ENCODE data around the gene DTYMK.

DNA sequence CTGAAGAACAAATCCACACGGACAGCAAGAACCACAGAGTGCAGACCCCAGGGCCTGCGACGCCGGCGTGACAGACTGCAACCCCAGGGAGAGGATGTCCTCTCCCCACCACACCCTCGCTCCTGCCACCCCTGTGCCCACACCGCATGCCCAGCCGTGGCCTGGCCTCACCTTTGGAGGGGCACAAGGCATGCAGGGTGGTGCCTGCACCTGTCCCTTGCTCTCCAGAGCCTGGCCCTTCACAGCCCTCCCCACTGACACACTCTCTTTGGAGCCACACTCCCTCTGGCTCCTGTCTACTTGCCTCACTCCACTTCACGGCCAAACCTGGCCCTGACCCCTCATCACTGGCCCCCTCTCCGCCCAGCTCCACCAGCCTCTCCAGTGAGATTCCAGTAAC is 58.9 kb downstream of the DTYMK start:
- TF ChIP-seq ZFP30 (CRISPR knock-in tag; IDR thresholded peaks at IDR 0.05), result no peak
- TF ChIP-seq ZNF565 (CRISPR knock-in tag; conservative IDR thresholded peaks at IDR 0.05; ENCODE audit: low read depth), result no peak
- TF ChIP-seq PPARA (CRISPR knock-in tag; IDR thresholded peaks at IDR 0.05; ENCODE audit: borderline replicate concordance), result no peak
- TF ChIP-seq ZC3H10 (CRISPR knock-in tag; IDR thresholded peaks at IDR 0.05), result no peak
- TF ChIP-seq, protein P1, sequence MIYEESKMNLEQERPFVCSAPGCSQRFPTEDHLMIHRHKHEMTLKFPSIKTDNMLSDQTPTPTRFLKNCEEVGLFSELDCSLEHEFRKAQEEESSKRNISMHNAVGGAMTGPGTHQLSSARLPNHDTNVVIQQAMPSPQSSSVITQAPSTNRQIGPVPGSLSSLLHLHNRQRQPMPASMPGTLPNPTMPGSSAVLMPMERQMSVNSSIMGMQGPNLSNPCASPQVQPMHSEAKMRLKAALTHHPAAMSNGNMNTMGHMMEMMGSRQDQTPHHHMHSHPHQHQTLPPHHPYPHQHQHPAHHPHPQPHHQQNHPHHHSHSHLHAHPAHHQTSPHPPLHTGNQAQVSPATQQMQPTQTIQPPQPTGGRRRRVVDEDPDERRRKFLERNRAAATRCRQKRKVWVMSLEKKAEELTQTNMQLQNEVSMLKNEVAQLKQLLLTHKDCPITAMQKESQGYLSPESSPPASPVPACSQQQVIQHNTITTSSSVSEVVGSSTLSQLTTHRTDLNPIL (CRISPR knock-in tag; IDR thresholded peaks at IDR 0.05; ENCODE audit: low read depth), result no peak
- TF ChIP-seq, protein P2, sequence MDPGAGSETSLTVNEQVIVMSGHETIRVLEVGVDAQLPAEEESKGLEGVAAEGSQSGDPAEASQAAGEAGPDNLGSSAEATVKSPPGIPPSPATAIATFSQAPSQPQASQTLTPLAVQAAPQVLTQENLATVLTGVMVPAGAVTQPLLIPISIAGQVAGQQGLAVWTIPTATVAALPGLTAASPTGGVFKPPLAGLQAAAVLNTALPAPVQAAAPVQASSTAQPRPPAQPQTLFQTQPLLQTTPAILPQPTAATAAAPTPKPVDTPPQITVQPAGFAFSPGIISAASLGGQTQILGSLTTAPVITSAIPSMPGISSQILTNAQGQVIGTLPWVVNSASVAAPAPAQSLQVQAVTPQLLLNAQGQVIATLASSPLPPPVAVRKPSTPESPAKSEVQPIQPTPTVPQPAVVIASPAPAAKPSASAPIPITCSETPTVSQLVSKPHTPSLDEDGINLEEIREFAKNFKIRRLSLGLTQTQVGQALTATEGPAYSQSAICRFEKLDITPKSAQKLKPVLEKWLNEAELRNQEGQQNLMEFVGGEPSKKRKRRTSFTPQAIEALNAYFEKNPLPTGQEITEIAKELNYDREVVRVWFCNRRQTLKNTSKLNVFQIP (CRISPR knock-in tag; IDR thresholded peaks at IDR 0.05; ENCODE audit: borderline replicate concordance, low read depth), result no peak
- no peak for TF ChIP-seq ZNF8 (CRISPR knock-in tag; IDR thresholded peaks at IDR 0.05)
